Stimulated activated CD4-positive, alpha-beta T cell treated with anti-CD3 and anti-CD28 coated beads, Interleukin-4, amount 100 ng/mL, for 48 hours (primary cell): ENCODE results near the gene ADORA3.
"Not testable (repeated sequence)": the region's sequence is repeated elsewhere in the genome, so short reads cannot be mapped to it uniquely, and the experiment has no call there.

Experiments used
- DNase-seq, 2 donors: peaks; one replicate each; pipeline ENCODE4 v3.0.0-alpha.2; 2020; ENCODE audit warnings: low read depth in 2 of 2

The ADORA3 gene

GRCh38 chr1:111503585-111504060, at the start of gene ADORA3, which contains the start of gene TMIGD3:
Gene ADORA3, minus strand, starts transcription at chr1:111503633. Its CDS starts 279 bp downstream, at chr1:111503354.
Gene TMIGD3, minus strand, starts transcription at chr1:111503633. Its CDS starts 279 bp downstream, at chr1:111503354.
- DNase-seq = no peak

DNA sequence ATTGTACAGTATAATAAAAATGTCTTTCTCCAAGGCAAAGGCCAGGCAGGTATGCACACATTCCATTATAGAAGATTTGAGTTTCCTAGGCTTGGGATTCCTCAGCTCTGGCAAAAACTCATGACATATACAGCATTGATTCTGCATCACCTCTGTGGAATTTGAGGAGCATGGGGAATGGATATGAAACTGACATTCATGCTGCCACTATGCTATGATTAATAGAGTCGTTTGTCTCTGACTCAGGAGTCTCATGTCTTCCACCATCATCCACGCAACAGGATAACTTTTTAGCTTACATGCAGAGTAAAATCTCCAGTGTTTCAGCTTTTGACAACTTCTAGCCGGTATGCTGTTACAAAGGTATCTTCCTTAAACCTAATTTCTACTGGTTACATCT, 49.8 kb upstream of the ADORA3 start:
- no peak for DNase-seq

DNA sequence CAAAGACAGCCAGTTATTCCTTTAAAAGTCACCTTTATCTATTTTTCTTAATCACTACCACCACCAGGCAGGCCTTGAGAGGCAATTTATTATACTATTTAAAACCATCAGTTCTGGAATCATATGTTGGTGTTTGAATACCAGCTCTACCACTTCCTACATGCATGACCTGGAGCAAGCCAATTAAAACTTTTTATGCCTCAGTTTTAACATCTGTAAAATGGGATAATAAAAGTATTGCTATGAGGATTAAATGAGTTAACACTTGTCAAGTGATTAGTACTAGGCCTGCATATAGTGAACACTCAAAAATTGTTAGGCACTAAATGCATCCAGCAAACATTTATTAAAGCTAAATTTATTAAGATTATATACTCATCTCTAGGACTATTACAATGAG, 49.2 kb upstream of the ADORA3 start:
- no peak for DNase-seq

GRCh38 chr1:111551623-111552411, 48.4 kb upstream of the ADORA3 start:
- no peak for DNase-seq

GRCh38 chr1:111547786-111548185, 44.4 kb upstream of the ADORA3 start:
- not testable (repeated sequence) for DNase-seq

- no peak for DNase-seq
These were observed 38.8 kb upstream of the ADORA3 start for GRCh38 chr1:111542187-111542586.

GRCh38 chr1:111541721-111542120, 38.3 kb upstream of the ADORA3 start:
- DNase-seq = no peak

DNA sequence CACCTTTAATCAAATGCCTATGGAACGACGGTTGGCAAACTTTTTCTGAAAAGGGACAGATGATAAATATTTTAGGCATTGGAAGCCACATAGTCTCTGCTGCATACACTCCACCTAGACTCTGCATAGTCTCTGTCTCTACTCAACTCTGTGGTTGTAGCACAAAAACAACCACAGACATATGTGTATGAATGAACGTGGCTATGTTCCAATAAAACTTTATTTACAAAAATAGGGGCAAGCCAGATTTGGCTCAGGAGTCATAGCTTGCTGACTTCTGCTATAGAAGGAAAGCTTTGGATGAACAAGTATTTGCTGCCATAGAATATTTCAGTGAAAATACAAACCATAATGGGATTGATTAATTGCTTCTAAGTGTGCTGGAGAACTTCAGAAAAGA, 37.5 kb upstream of the ADORA3 start:
- no peak for DNase-seq

DNA sequence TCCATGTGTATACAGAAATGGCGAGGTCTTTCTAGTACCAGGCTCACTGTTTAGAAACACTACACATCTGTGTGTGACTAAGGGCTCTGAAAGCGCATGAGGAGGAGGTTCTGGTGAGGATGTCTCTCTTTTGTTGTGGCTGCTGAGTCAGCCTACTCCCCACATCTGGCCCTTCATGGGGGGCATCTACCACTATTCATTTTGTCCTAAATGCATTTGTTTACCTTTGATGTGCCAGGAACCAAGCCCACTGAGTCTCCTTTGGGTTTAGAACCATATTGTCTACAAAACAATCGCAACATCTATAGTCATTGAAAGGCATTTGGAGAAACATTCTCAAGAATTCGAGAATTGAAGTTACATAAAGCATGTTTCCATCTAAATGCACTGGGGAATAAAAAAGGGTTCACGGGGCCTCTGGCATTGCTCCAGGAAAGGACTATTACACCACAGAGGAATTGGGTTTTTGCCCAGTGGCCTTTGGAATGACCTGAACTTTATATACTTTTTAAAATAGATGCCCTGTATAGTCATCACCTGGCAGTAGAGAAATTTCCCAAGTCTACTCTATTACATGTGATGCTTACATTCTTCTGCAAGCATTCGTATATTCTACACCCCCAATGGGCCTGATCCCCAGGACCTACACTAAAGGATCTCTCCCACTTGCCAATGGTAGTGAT, 35.1 kb upstream of the ADORA3 start:
- DNase-seq = no peak

GRCh38 chr1:111535256-111536191, 32.1 kb upstream of the ADORA3 start:
- no peak for DNase-seq

GRCh38 chr1:111520053-111520452, 16.6 kb upstream of the ADORA3 start:
- DNase-seq = no peak

DNA sequence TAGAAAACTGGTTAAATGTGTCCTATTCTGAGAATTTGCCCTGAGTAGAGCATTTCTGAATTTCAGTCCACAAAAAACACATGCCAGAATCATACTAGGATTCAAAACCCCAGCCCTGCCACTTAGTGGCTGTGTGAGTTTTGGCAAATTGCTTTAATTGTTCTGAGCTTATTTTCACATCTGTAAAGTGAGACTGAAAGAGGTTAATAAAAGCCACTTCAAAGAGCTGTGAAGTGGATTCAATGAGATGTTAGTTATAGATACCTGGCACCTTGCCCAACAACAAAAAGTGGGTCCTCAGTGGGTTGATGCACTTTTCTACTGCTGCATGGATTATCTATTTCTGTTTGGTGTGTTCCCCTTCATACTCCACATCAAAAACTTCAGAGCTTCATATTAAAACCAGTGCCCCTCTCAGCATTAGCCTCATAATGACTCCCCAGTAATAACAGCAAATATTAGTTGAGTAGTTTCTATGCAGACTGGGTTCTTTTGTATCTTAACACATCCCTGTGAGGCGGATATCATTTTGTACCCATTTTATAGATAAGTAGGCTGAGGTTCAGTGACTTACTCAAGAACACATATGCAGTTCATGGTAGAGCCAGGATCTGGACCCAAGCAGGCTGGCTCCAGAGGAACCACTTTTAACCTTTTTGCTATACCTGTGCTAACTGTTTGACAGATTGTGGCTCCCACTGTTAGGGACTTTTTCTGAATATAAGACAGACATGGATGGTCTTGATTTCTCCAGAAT, 14.2 kb upstream of the ADORA3 start:
- peak in 1 of 2 donors; percentile 28 for DNase-seq

- DNase-seq = no peak
These were observed 12.6 kb upstream of the ADORA3 start for GRCh38 chr1:111516005-111516535.

- peak in 1 of 2 donors; percentile 31 for DNase-seq
These were observed 12.0 kb upstream of the ADORA3 start for GRCh38 chr1:111515291-111516004.

DNA sequence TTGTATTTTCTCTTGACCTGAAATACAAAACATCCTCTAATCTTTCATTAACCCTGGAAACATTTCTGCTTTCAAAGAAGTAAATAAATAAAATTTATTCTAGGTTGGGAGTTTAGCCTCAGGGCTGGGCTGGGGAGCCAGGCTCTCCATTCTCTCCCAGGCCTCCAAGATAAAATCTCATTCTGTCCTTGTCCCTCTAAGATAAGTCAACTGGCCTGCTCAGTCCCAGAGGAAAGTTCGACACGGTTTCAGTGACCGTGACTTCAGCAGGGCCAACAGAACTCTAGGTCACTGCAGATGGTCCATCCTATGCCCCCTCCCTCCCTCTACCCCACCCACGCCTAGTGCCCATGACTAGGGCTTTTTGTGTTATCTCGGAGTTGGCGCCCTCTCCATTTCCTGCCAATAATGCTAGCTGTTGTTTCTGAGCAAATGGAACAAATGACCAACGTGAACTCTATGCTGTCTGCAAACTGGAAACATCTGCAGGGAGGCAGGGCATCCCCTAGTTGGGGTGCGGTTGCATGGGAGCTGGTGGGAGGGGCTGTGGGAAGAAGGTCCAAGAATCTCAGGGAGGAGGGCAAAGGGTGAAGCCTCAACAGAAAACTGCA, 10.1 kb upstream of the ADORA3 start:
- no peak for DNase-seq

DNA sequence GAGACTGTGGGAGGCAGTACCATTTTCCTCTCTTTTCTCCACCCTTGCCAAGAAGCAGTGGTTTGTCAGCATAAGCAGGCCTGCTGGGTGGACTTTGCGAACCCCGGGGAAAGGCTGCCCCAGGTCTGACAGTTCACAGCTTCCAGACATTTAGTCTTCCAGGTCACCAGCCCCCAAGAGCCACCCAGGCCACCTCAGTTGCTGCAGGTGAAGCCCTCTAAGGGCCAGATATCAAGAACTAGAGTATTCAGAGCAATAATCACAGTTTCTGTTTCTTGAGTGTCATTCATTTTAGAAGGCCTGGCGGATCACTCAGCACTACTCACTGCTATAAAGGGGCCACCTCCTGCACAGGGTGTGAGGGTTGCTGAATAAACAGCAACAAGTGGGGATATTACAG, 9.5 kb upstream of the ADORA3 start:
- no peak for DNase-seq

DNA sequence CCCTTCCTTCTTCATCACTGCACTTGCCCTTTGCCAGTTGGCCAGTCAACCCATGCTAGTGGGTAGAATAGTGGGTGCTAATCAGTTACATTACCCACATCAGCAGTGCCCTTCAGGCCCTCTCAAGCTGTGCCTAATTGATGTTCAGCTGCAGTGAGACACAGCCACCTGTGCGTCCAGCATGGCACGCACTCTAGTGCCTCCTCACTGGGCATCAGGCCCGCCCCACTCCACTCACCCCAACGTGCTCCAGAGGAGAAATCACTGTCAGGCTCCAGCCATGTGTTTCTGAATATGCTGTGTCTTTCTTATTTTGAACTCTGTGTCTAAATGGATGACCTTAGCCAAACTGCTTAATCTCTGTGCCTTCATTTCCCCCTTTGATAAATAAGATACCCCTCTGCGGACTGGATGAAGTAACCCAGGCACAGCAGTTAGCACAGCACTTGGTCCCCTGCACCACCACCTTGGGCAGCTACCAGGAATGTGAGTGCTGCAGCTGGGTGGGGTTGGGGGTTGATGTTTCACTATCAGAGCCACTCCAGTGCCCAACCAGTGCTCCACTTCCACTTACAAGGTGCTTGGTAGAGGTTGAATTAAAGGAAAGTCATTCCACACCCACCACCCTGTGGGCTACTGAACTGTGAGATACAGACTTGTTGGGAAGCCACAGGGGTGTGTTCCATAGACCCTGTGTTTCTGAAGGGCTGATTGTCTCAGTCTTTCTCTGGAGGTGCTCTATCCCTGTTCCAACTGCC, 8.9 kb upstream of the ADORA3 start:
- DNase-seq = no peak

- DNase-seq = no peak
These were observed 7.9 kb upstream of the ADORA3 start for GRCh38 chr1:111511370-111511769.

GRCh38 chr1:111509997-111510375, 6.6 kb upstream of the ADORA3 start:
- no peak for DNase-seq
